Glutamatergic neuron (in vitro differentiated cells): ENCODE measurements around the gene KCTD13. TPM values are rescaled to one million over a fixed set of nuclear protein-coding genes. Genes with fewer than 3 reads are reported as not detected.
"Not testable (repeated sequence)": the region's sequence is repeated elsewhere in the genome, so short reads cannot be mapped to it uniquely, and the experiment has no call there.

ENCODE experiments used
- DNase-seq: peaks from one replicate; pipeline ENCODE4 v3.0.0; 2022
- H3K27ac Mint-ChIP-seq: one replicate; pipeline ENCODE4 v1.8.0; 2020; ENCODE audit warnings: mild to moderate bottlenecking, mixed read lengths, inconsistent platforms; ENCODE audit not compliant: unreplicated experiment
- H3K27me3 Mint-ChIP-seq: one replicate; pipeline ENCODE4 v1.8.0; 2020; ENCODE audit warnings: mild to moderate bottlenecking, moderate library complexity, mixed read lengths, inconsistent platforms; ENCODE audit not compliant: unreplicated experiment
- H3K36me3 Mint-ChIP-seq: one replicate; pipeline ENCODE4 v1.8.0; 2020; ENCODE audit warnings: mild to moderate bottlenecking, mixed read lengths, inconsistent platforms; ENCODE audit not compliant: unreplicated experiment
- H3K4me1 Mint-ChIP-seq: one replicate; pipeline ENCODE4 v1.8.0; 2020; ENCODE audit warnings: mild to moderate bottlenecking, low read depth, mixed read lengths, inconsistent platforms; ENCODE audit not compliant: unreplicated experiment
- H3K4me3 Mint-ChIP-seq: one replicate; pipeline ENCODE4 v1.8.0; 2020; ENCODE audit warnings: mild to moderate bottlenecking, mixed read lengths, inconsistent platforms; ENCODE audit not compliant: unreplicated experiment
- H3K9me3 Mint-ChIP-seq: one replicate; pipeline ENCODE4 v1.8.0; 2020; ENCODE audit warnings: mild to moderate bottlenecking, moderate library complexity, mixed read lengths, inconsistent platforms; ENCODE audit not compliant: unreplicated experiment
- CTCF ChIP-seq: fragments of 200-600 bp; sonication (generic); IDR thresholded peaks from one replicate; pipeline ENCODE4 v1.5.0; 2021; ENCODE audit not compliant: partially characterized antibody, unreplicated experiment
- total RNA-seq: library from RNA; stranded (reverse); fragmentation: NEBNext Ultra II Directional; extraction: Animal tissue kit (Norgen Biotek cat#: 25700); gene quantifications from one replicate; pipeline ENCODE4 v1.2.1, GENCODE V29; 2021; ENCODE audit not compliant: unreplicated experiment

Gene KCTD13
- total RNA-seq, 1 donor from 2014 or later = 18.4 TPM

GRCh38 chr16:29892458-29892813 lies 33.6 kb downstream of the KCTD13 start:
- Mint-ChIP-seq H3K9me3 (peaks cover 3% of the 10 kb centered on the region), H3K36me3 (peaks cover 3% of the 10 kb centered on the region), H3K4me3 (no peak overlapping the region), H3K4me1 (peaks cover 6% of the 10 kb centered on the region), H3K27ac (no peak overlapping the region), H3K27me3 (peaks cover 2% of the 10 kb centered on the region)
- no peak for DNase-seq
- no peak for TF ChIP-seq CTCF

- Mint-ChIP-seq H3K27ac (no peak overlapping the region), H3K36me3 (no peaks in the 10 kb centered on the region), H3K9me3 (no peaks in the 10 kb centered on the region), H3K4me3 (no peak overlapping the region), H3K27me3 (no peaks in the 10 kb centered on the region), H3K4me1 (peaks cover 3% of the 10 kb centered on the region)
- no peak for DNase-seq
- TF ChIP-seq CTCF = no peak
Observed at GRCh38 chr16:29891525-29892457, 34.2 kb downstream of the KCTD13 start.

GRCh38 chr16:29889372-29889771 lies 36.7 kb downstream of the KCTD13 start:
- not testable (repeated sequence) for DNase-seq, H3K4me1 Mint-ChIP-seq, H3K4me3 Mint-ChIP-seq, H3K27me3 Mint-ChIP-seq, H3K36me3 Mint-ChIP-seq, H3K9me3 Mint-ChIP-seq, H3K27ac Mint-ChIP-seq

- H3K9me3 Mint-ChIP-seq = peaks cover 6% of the 10 kb centered on the region
- no peak for TF ChIP-seq CTCF
- peaks cover 18% of the 10 kb centered on the region for H3K36me3 Mint-ChIP-seq
- no peak overlapping the region for H3K4me3 Mint-ChIP-seq
- H3K4me1 Mint-ChIP-seq = no peaks in the 10 kb centered on the region
- no peak for DNase-seq
- peaks cover 2% of the 10 kb centered on the region for H3K27me3 Mint-ChIP-seq
- no peak overlapping the region for H3K27ac Mint-ChIP-seq
Observed at GRCh38 chr16:29883987-29884386, 42.0 kb downstream of the KCTD13 start.

- no peak for TF ChIP-seq CTCF
Observed at GRCh38 chr16:29881050-29881449, 45.0 kb downstream of the KCTD13 start.

More at GRCh38 chr16:29881050-29881449, 45.0 kb downstream of the KCTD13 start:
- no peak for DNase-seq
- peaks cover 8% of the 10 kb centered on the region for H3K9me3 Mint-ChIP-seq
- no peaks in the 10 kb centered on the region for H3K4me1 Mint-ChIP-seq
- H3K27me3 Mint-ChIP-seq = peaks cover 2% of the 10 kb centered on the region
- H3K27ac Mint-ChIP-seq = no peak overlapping the region
- H3K36me3 Mint-ChIP-seq = peaks cover 24% of the 10 kb centered on the region
- H3K4me3 Mint-ChIP-seq = no peak overlapping the region
